Aorta (tissue), 5 donors: ENCODE results near the gene GOLGA6L10. TPM values are rescaled to one million over a fixed set of nuclear protein-coding genes. Genes with fewer than 3 reads are reported as not detected.
"Not testable (repeated sequence)": the region's sequence is repeated elsewhere in the genome, so short reads cannot be mapped to it uniquely, and the experiment has no call there.

Experiments
- ATAC-seq: fragments of 200-7000 bp; cut with Tn5 transposase; one replicate; pipeline ENCODE4 v1.9.1; 2022; ENCODE audit warnings: moderate library complexity; ENCODE audit not compliant: low FRiP score
- DNase-seq, 2 donors: peaks; one replicate each; pipeline ENCODE4 v3.0.0-alpha.2; 2020
- H3K27ac ChIP-seq, 2 donors: one replicate each; pipeline ENCODE4 v1.5.1; 2013; ENCODE audit warnings: low read length in 2 of 2, mild to moderate bottlenecking in 2 of 2, moderate library complexity in 2 of 2, control low read depth in 1 of 2, inconsistent platforms in 1 of 2, low read depth in 1 of 2
- H3K27me3 ChIP-seq, 2 donors: one replicate each; pipeline ENCODE4 v1.6.1; 2013; ENCODE audit warnings: control low read depth in 1 of 2, low read length in 1 of 2, mild to moderate bottlenecking in 1 of 2, moderate library complexity in 1 of 2; ENCODE audit not compliant: insufficient read depth in 2 of 2, control insufficient read depth in 1 of 2
- H3K36me3 ChIP-seq, 2 donors: one replicate each; pipeline ENCODE4 v1.6.1; 2013; ENCODE audit warnings: control low read depth in 1 of 2, low read length in 1 of 2, mild to moderate bottlenecking in 1 of 2; ENCODE audit not compliant: insufficient read depth in 2 of 2, control insufficient read depth in 1 of 2
- H3K4me1 ChIP-seq, 2 donors: one replicate each; pipeline ENCODE4 v1.6.1; 2013; ENCODE audit warnings: low read length in 2 of 2, control low read depth in 1 of 2, mild to moderate bottlenecking in 1 of 2, moderate library complexity in 1 of 2; ENCODE audit not compliant: insufficient read depth in 2 of 2, control insufficient read depth in 1 of 2
- H3K4me3 ChIP-seq, 2 donors: one replicate each; pipeline ENCODE4 v1.5.1; 2013; ENCODE audit warnings: low read length in 2 of 2, control low read depth in 1 of 2, mild to moderate bottlenecking in 1 of 2
- H3K9me3 ChIP-seq: one replicate; pipeline ENCODE4 v1.6.1; 2013; ENCODE audit warnings: mild to moderate bottlenecking, low read length; ENCODE audit not compliant: control insufficient read depth
- WGBS, 2 donors: extraction: QIAGEN DNeasy Blood & Tissue Kit; methylation state at CpG; one replicate each; pipeline ENCODE4 v1.1.7; 2013; 5-methylcytosine and 5-hydroxymethylcytosine counted together
- intact Hi-C, 2 donors: fragments of 100-400 bp; cut with DNase I; formaldehyde crosslinking; loops; one replicate each; pipeline versions ENCODE4 v1.14.2 to v1.15.0; 2022
- polyA plus RNA-seq, 2 donors: library from polyadenylated mRNA; stranded (reverse); fragments of 200-250 nt; gene quantifications; one replicate each; pipeline ENCODE4 v1.2.3, GENCODE V29; 2013
- total RNA-seq, 2 donors: library from RNA; stranded (reverse); fragmentation: NEBNext Ultra II Directional; extraction: Animal tissue kit (Norgen Biotek cat#: 25700); gene quantifications; one replicate each; pipeline ENCODE4 v1.2.1, GENCODE V29; 2021
- donor health status: healthy with polysubstance abuse.
- donor health status: Bipolar disorder and iron deficiency.
- donor health status: DM: no; HTN: no; CAD: no.
- donor health status: DM: no; HTN: no; CAD: no.
- donor health status: DM: yes; HTN: yes; CAD: no.

Gene GOLGA6L10
- total and polyA plus RNA-seq, 4 donors = 0.23 to 2.8 (median 1.5) TPM

GRCh38 chr15:82379552-82379951 is 30.3 kb upstream of the GOLGA6L10 start:
- H3K4me1 ChIP-seq, H3K4me3 ChIP-seq, H3K27me3 ChIP-seq, ATAC-seq, H3K36me3 ChIP-seq, H3K27ac ChIP-seq, DNase-seq, H3K9me3 ChIP-seq, intact Hi-C loops: not testable (repeated sequence)
- 84 to 87% methylated on average over 6 of the region's 6 CpGs for WGBS, 2 donors

- H3K4me1 ChIP-seq, H3K27me3 ChIP-seq, H3K27ac ChIP-seq, H3K36me3 ChIP-seq, H3K4me3 ChIP-seq, ATAC-seq, DNase-seq, H3K9me3 ChIP-seq, intact Hi-C loops: not testable (repeated sequence)
- WGBS, 2 donors = 75 to 86% methylated on average over 2 of the region's 2 CpGs
These were observed 24.4 kb upstream of the GOLGA6L10 start for GRCh38 chr15:82373661-82374060.

- DNase-seq = no peak
- Histone ChIP-seq H3K27ac (no peak overlapping the region), H3K4me1 (no peaks in the 10 kb centered on the region), H3K4me3 (no peak overlapping the region), H3K27me3 (no peaks in the 10 kb centered on the region), H3K36me3 (no peaks in the 10 kb centered on the region), H3K9me3 (no peaks in the 10 kb centered on the region)
- intact Hi-C loops = no loop called here
- WGBS, 2 donors = 94 to 95% methylated on average over 3 of the region's 3 CpGs
- no peak for ATAC-seq
These were observed 22.4 kb upstream of the GOLGA6L10 start for GRCh38 chr15:82371656-82372055.

- H3K27ac ChIP-seq, H3K9me3 ChIP-seq, H3K27me3 ChIP-seq, DNase-seq, H3K36me3 ChIP-seq, intact Hi-C loops, H3K4me1 ChIP-seq, ATAC-seq, H3K4me3 ChIP-seq: not testable (repeated sequence)
- WGBS, 2 donors = 60 to 62% methylated on average over 2 of the region's 3 CpGs
These were observed 18.5 kb upstream of the GOLGA6L10 start for GRCh38 chr15:82367790-82368189.

GRCh38 chr15:82365692-82366323 is 16.5 kb upstream of the GOLGA6L10 start:
- H3K4me1 ChIP-seq, H3K27me3 ChIP-seq, H3K9me3 ChIP-seq, H3K27ac ChIP-seq, intact Hi-C loops, DNase-seq, H3K4me3 ChIP-seq, H3K36me3 ChIP-seq: not testable (repeated sequence)
- ATAC-seq = peak; percentile 76
- 0% methylated on average over 2 of the region's 6 CpGs for WGBS, 2 donors

DNA sequence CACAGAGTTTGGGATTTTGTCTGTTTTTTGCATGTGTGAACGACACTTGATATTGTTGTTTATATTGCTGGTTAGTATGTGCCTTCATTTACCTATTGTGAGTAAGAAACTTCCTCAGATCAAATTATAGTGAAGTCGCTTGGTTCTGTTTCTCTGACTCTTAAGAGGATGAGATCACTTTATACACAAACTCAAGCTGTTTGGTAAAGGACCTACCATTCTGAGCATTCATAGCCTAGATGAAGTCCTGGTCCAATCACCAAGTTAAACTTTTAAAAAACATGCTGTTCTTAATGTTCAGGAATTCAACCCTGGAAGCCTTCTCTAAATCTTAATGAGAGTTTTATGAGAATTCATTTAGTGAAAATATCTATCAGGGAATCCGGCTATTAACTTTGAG is 15.3 kb upstream of the GOLGA6L10 start:
- H3K4me3 ChIP-seq, DNase-seq, H3K36me3 ChIP-seq, H3K9me3 ChIP-seq, H3K4me1 ChIP-seq, H3K27me3 ChIP-seq, intact Hi-C loops, H3K27ac ChIP-seq, ATAC-seq: not testable (repeated sequence)
- 85 to 90% methylated on average over 1 of the region's 3 CpGs for WGBS, 2 donors

DNA sequence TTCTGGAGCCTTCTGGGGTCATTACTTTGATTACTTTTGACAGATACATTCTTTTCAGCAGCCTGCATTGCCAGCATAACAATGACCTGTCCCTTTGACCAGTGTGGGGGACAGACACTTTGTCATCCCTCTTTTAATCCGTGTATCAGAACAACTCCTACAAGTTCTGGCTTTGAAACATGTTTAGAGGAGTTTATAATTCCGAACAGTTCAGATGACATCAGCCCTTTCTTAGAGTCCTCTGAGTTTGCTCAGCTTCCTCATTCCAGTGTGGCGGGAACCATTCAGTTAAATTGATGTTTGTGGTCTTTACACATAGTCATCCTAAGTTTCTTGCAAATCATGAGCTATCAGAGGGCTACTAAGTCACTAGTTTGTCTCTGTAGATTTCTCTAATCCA is 13.5 kb upstream of the GOLGA6L10 start:
- DNase-seq, H3K4me1 ChIP-seq, intact Hi-C loops, H3K4me3 ChIP-seq, H3K27ac ChIP-seq, H3K36me3 ChIP-seq, H3K9me3 ChIP-seq, ATAC-seq, H3K27me3 ChIP-seq: not testable (repeated sequence)
- WGBS, 2 donors = no CpG with 5 or more reads among the region's 3 CpGs

GRCh38 chr15:82360618-82361017 is 11.3 kb upstream of the GOLGA6L10 start:
- H3K4me3 ChIP-seq, intact Hi-C loops, H3K4me1 ChIP-seq, H3K36me3 ChIP-seq, H3K27ac ChIP-seq, ATAC-seq, DNase-seq, H3K27me3 ChIP-seq, H3K9me3 ChIP-seq: not testable (repeated sequence)
- 88% methylated on average over 1 of the region's 7 CpGs; no CpG with 5 or more reads in 1 of the 2 donors for WGBS, 2 donors

- H3K36me3 ChIP-seq, H3K4me1 ChIP-seq, intact Hi-C loops, ATAC-seq, H3K4me3 ChIP-seq, DNase-seq, H3K27ac ChIP-seq, H3K27me3 ChIP-seq, H3K9me3 ChIP-seq: not testable (repeated sequence)
- 0% methylated on average over 16 of the region's 48 CpGs; no CpG with 5 or more reads in 1 of the 2 donors for WGBS, 2 donors
These were observed 5.8 kb upstream of the GOLGA6L10 start for GRCh38 chr15:82355055-82355454.
